Liver (tissue), 9 donors: Measurements from ENCODE around the gene BPIFB1. TPM values are rescaled to one million over a fixed set of nuclear protein-coding genes. Genes with fewer than 3 reads are reported as not detected.

ENCODE experiments used
- DNase-seq: peaks from one replicate; pipeline ENCODE4 v3.0.0-alpha.2; 2017; ENCODE audit warnings: low spot score
- H3K27ac ChIP-seq, 2 donors: one replicate each; pipeline ENCODE4 v1.7.0; 2013; ENCODE audit warnings: inconsistent platforms in 2 of 2, low read length in 2 of 2, control low read depth in 1 of 2, low read depth in 1 of 2, mild to moderate bottlenecking in 1 of 2
- H3K27me3 ChIP-seq, 4 donors: one replicate each; pipeline versions ENCODE4 v1.6.1 to v1.7.0; 2013; ENCODE audit warnings: low read length in 3 of 4, inconsistent platforms in 1 of 4, mild to moderate bottlenecking in 1 of 4, moderate library complexity in 1 of 4; ENCODE audit not compliant: control insufficient read depth in 4 of 4, insufficient read depth in 4 of 4
- H3K36me3 ChIP-seq, 4 donors: one replicate each; pipeline versions ENCODE4 v1.6.1 to v1.7.0; 2013; ENCODE audit warnings: low read length in 3 of 4, mild to moderate bottlenecking in 3 of 4, low read depth in 1 of 4, moderate library complexity in 1 of 4; ENCODE audit not compliant: control insufficient read depth in 4 of 4, insufficient read depth in 3 of 4
- H3K4me1 ChIP-seq, 4 donors: one replicate each; pipeline versions ENCODE4 v1.6.1 to v1.7.0; 2013; ENCODE audit warnings: low read length in 3 of 4, mild to moderate bottlenecking in 3 of 4, moderate library complexity in 1 of 4; ENCODE audit not compliant: control insufficient read depth in 4 of 4, insufficient read depth in 4 of 4
- H3K4me3 ChIP-seq, 3 donors: one replicate each; pipeline versions ENCODE4 v1.6.1 to v1.7.0; 2013; ENCODE audit warnings: low read length in 3 of 3, control low read depth in 1 of 3, low read depth in 1 of 3, mild to moderate bottlenecking in 1 of 3
- H3K9ac ChIP-seq, 2 donors: one replicate each; pipeline ENCODE4 v1.7.0; 2013; ENCODE audit warnings: low read length in 2 of 2, mild to moderate bottlenecking in 2 of 2, moderate library complexity in 2 of 2, control low read depth in 1 of 2, low read depth in 1 of 2
- H3K9me3 ChIP-seq, 4 donors: one replicate each; pipeline versions ENCODE4 v1.6.1 to v1.7.0; 2013; ENCODE audit warnings: low read length in 3 of 4; ENCODE audit not compliant: control insufficient read depth in 4 of 4
- EGR1 ChIP-seq, 2 donors: IDR thresholded peaks; 2 replicates each; pipeline ENCODE4 v1.6.1; 2016 to 2018; ENCODE audit warnings: antibody characterized with exemption in 2 of 2, low read depth in 2 of 2
- FOXA1 ChIP-seq: IDR thresholded peaks from 2 replicates; pipeline ENCODE4 v1.6.1; 2016; ENCODE audit warnings: antibody characterized with exemption
- FOXA2 ChIP-seq: IDR thresholded peaks from 2 replicates; pipeline ENCODE4 v1.6.1; 2016; ENCODE audit warnings: antibody characterized with exemption
- GABPA ChIP-seq, 2 donors: IDR thresholded peaks in 1 of 2; conservative IDR thresholded peaks in 1 of 2; 2 replicates each; pipeline ENCODE4 v1.6.1; 2016; ENCODE audit warnings: antibody characterized with exemption in 2 of 2, mild to moderate bottlenecking in 1 of 2, moderate library complexity in 1 of 2
- HNF4A ChIP-seq, 2 donors: conservative IDR thresholded peaks; 2 replicates each; pipeline ENCODE4 v1.6.1; 2016; ENCODE audit warnings: antibody characterized with exemption in 2 of 2, mild to moderate bottlenecking in 2 of 2
- HNF4G ChIP-seq: IDR thresholded peaks from 2 replicates; pipeline ENCODE4 v1.6.1; 2016; ENCODE audit warnings: antibody characterized with exemption
- NR2F2 ChIP-seq: IDR thresholded peaks from 2 replicates; pipeline ENCODE4 v1.6.1; 2016; ENCODE audit warnings: antibody characterized with exemption
- SP1 ChIP-seq: IDR thresholded peaks from 2 replicates; pipeline ENCODE4 v1.6.1; 2018; ENCODE audit warnings: antibody characterized with exemption, mild to moderate bottlenecking
- TAF1 ChIP-seq: conservative IDR thresholded peaks from 2 replicates; pipeline ENCODE4 v1.6.1; 2016; ENCODE audit warnings: antibody characterized with exemption, mild to moderate bottlenecking
- YY1 ChIP-seq: IDR thresholded peaks from 2 replicates; pipeline ENCODE4 v1.6.1; 2016; ENCODE audit warnings: antibody characterized with exemption, mild to moderate bottlenecking
- WGBS: extraction: QIAGEN DNeasy Blood & Tissue Kit; methylation state at CpG from one replicate; pipeline ENCODE4 v1.1.7; 2013; 5-methylcytosine and 5-hydroxymethylcytosine counted together
- polyA plus RNA-seq, 2 donors: library from polyadenylated mRNA; stranded (reverse) in 1 of 2; unstranded in 1 of 2; fragments of 200-250 nt in 1 of 2; fragments of >200 nt in 1 of 2; fragmentation: Nextera tagmentation in 1 of 2; extraction: Ambion mirVana in 1 of 2; gene quantifications; one replicate each; pipeline versions ENCODE4 v1.2.1 to v1.2.3, GENCODE V29; 2013 to 2015
- total RNA-seq, 2 donors: library from RNA; depleted of rRNA; stranded (reverse); fragments of >200 nt; gene quantifications; one replicate each; pipeline ENCODE4 v1.2.3, GENCODE V29; 2014
- TF ChIP-seq, protein P1 (sequence below): IDR thresholded peaks from 2 replicates; pipeline ENCODE4 v1.6.1; 2016; ENCODE audit warnings: antibody characterized with exemption
- donor health status: healthy.
- donor health status: healthy.
- donor health status: healthy.
- donor health status: healthy.
- donor health status: healthy.

The BPIFB1 gene
- total and polyA plus RNA-seq, 4 donors: 0.08 to 0.13 TPM; not detected in 2

DNA sequence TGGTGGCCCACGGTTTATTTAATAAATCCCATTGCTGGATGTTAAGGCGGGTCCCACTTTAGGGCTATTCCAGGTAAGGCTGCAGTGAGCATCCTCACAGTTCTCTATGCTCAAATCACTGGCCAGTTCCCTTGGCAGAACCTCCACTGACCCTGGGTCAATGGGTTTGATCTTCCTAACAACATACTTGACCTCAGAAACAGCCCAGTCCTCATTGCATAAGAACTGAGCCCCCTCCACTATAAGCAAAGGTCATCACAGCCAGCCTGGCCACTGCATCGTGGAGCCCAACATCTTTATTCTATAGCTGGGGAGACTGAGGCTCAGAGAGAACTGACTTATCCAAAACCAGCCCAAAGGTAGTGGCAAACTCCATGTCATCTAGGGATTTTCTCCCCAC, 4.3 kb upstream of the BPIFB1 start:
- Histone ChIP-seq H3K4me3 (no peak overlapping the region), H3K9ac (no peak overlapping the region), H3K27me3 (peaks cover 0 to 2% (median 0%) of the 10 kb centered on the region in 4 donors), H3K9me3 (no peaks in the 10 kb centered on the region), H3K27ac (no peak overlapping the region), H3K4me1 (no peaks in the 10 kb centered on the region), H3K36me3 (no peaks in the 10 kb centered on the region)
- no peak for DNase-seq
- TF ChIP-seq FOXA1: no peak
- 57% methylated on average over 3 of the region's 3 CpGs for WGBS

DNA sequence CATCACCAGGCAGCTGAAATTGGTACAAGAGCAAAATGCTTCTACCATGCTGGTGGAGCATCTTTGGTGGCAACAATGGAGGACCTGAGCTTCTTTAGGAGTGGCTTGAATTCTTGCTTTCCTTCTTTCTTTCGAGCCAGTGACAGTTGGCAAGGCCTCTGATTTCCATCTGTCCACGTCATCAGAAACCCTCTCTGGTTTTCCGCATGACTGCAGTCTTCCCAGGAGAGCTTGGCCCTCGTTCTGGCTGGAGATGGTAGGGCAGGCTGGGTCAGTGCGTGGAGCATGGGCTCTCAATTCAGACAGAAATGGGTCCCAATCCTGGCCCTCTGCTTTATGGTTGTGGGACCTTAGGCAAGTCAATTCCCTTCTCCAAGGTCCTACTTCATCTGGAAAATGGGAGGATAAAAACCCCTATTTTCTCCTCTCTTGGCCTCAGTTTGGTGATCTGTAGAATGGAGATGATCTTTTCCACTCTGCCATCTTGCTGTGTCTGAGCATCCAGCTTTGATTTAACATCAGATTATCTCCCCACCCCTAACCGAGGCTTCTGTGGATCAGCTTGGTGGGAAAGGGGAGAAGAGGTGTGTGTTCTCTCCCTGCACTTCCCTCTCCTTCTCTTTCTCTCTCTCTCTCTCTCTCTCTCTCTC, 3.6 kb upstream of the BPIFB1 start:
- no peak overlapping the region for H3K4me3 ChIP-seq
- H3K9me3 ChIP-seq: no peaks in the 10 kb centered on the region
- H3K36me3 ChIP-seq: no peaks in the 10 kb centered on the region
- no peak overlapping the region for H3K27ac ChIP-seq
- H3K27me3 ChIP-seq: peaks cover 0 to 2% (median 0%) of the 10 kb centered on the region in 4 donors
- no peaks in the 10 kb centered on the region for H3K4me1 ChIP-seq
- WGBS: 74% methylated on average over 6 of the region's 6 CpGs
- no peak overlapping the region for H3K9ac ChIP-seq
- no peak for DNase-seq
- TF ChIP-seq TAF1: no peak

DNA sequence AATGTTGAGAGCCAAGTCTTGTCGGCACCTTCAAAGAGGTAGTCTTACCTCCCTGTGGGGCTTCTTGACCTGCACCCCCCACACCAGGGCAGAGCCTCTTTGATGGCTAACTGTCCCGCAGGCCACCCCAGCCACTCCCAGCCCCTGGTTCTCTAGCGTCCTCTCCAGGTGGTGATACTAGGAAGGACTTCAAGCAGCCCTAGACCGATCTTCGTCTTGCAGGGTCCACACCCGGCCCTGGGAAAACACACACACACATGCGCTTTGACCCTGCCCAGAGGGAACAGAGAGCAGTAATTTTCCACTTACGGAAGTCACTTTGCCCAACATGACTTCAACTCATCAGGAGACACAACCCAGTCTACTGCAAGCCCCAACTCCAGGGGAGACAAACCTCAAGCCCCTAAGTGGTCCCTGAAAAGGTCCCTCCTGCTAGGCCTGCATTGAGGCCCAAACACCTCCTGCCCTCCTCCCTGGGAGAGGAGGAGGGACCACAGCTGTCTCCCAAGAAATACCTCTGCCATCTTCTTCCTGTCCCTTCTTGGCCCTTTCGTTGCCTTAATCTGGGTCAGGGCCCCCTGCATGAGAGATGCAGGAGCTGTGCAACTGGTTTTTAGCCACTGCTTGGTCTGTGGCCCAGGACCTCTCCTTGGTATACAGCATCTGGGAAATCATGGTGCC, 2.9 kb upstream of the BPIFB1 start:
- DNase-seq: no peak
- TF ChIP-seq EGR1 (IDR thresholded peaks at IDR 0.05; ENCODE audit: low read depth in 2 of 2) (no peak), HNF4G (no peak)
- Histone ChIP-seq H3K36me3 (no peaks in the 10 kb centered on the region), H3K4me1 (no peaks in the 10 kb centered on the region), H3K9ac (no peak overlapping the region), H3K9me3 (no peaks in the 10 kb centered on the region), H3K27ac (no peak overlapping the region), H3K27me3 (peaks cover 0 to 6% (median under 1%) of the 10 kb centered on the region in 4 donors), H3K4me3 (no peak overlapping the region)
- 81% methylated on average over 9 of the region's 9 CpGs for WGBS

DNA sequence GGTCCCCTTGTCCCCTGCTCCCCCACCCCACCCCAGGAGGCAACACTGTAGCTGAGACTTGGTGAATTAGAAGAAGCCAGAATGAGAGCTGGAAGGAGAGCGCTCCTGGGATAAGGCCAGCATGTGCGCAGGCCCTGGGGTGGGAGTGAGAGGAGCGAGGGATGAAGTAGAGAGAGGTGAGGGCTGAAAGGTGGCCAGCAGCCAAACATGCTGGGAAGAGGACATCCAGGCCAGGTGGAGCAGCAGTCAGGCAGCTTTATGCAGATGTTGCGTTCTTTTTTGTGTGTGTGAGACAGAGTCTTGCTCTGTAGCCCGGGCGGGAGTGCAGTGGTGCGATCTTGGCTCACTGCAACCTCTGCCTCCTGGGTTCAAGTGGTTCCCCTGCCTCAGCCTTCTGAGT, 2.2 kb upstream of the BPIFB1 start:
- Histone ChIP-seq H3K9ac (no peak overlapping the region), H3K36me3 (no peaks in the 10 kb centered on the region), H3K27me3 (peaks cover 0 to 6% (median under 1%) of the 10 kb centered on the region in 4 donors), H3K9me3 (no peaks in the 10 kb centered on the region), H3K4me3 (no peak overlapping the region), H3K4me1 (no peaks in the 10 kb centered on the region), H3K27ac (no peak overlapping the region)
- TF ChIP-seq NR2F2 (no peak), HNF4G (no peak), YY1 (no peak), FOXA2 (no peak), SP1 (no peak), HNF4A (conservative IDR thresholded peaks at IDR 0.05) (no peak), GABPA (IDR thresholded peaks at IDR 0.05 in 1 of 2, conservative IDR thresholded peaks at IDR 0.05 in 1 of 2) (no peak), TAF1 (no peak)
- TF ChIP-seq, protein P1, sequence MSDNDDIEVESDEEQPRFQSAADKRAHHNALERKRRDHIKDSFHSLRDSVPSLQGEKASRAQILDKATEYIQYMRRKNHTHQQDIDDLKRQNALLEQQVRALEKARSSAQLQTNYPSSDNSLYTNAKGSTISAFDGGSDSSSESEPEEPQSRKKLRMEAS: no peak
- no peak for DNase-seq
- WGBS: 95% methylated on average over 7 of the region's 7 CpGs
